CD14-positive monocyte (primary cell): ENCODE data around the gene STARD8. TPM values are rescaled to one million over a fixed set of nuclear protein-coding genes. Genes with fewer than 3 reads are reported as not detected.

Experiments
- DNase-seq, 3 donors: peaks; one replicate each; pipeline ENCODE4 v3.0.0-alpha.2; 2011 to 2022
- H2AFZ ChIP-seq: 2 replicates; pipeline ENCODE4 v1.6.0; 2012; ENCODE audit warnings: mild to moderate bottlenecking, low read depth, low read length, inconsistent platforms; ENCODE audit not compliant: insufficient read depth, poor library complexity, severe bottlenecking
- H3K27ac ChIP-seq, 2 donors: 1 replicate in 1 of 2; 2 replicates in 1 of 2; pipeline ENCODE4 v1.5.1; 2012 to 2013; ENCODE audit warnings: low read length in 2 of 2, control low read depth in 1 of 2, inconsistent platforms in 1 of 2, low read depth in 1 of 2, mild to moderate bottlenecking in 1 of 2
- H3K27me3 ChIP-seq, 2 donors: one replicate each; pipeline versions ENCODE4 v1.6.0 to v1.6.1; 2011 to 2013; ENCODE audit warnings: low read length in 2 of 2; ENCODE audit not compliant: control insufficient read depth in 2 of 2, insufficient read depth in 2 of 2
- H3K36me3 ChIP-seq, 2 donors: replicated peaks in 1 of 2; 1 replicate in 1 of 2; 2 replicates in 1 of 2; pipeline versions ENCODE4 v1.5.1 to v1.6.1; 2012 to 2013; ENCODE audit warnings: low read length in 2 of 2, control low read depth in 1 of 2, inconsistent platforms in 1 of 2, mild to moderate bottlenecking in 1 of 2; ENCODE audit not compliant: insufficient read depth in 2 of 2, control insufficient read depth in 1 of 2
- H3K4me1 ChIP-seq, 2 donors: 1 replicate in 1 of 2; 2 replicates in 1 of 2; pipeline versions ENCODE4 v1.5.1 to v1.6.1; 2012 to 2013; ENCODE audit warnings: low read length in 2 of 2, control low read depth in 1 of 2, inconsistent platforms in 1 of 2, mild to moderate bottlenecking in 1 of 2, moderate library complexity in 1 of 2; ENCODE audit not compliant: insufficient read depth in 2 of 2, control insufficient read depth in 1 of 2
- H3K4me2 ChIP-seq: replicated peaks from 2 replicates; pipeline ENCODE3; 2012; ENCODE audit warnings: low read length, moderate library complexity, mild to moderate bottlenecking; ENCODE audit not compliant: poor library complexity, severe bottlenecking; ENCODE audit errors: extremely low read depth
- H3K4me3 ChIP-seq, 3 experiments: fragments of 200-600 bp in 1 of 3; sonication (generic) in 1 of 3; replicated peaks in 1 of 3; 1 replicate in 2 of 3; 2 replicates in 1 of 3; pipeline ENCODE4 v1.5.1; 2011 to 2013; ENCODE audit warnings: low read length in 3 of 3, mild to moderate bottlenecking in 3 of 3, control low read depth in 2 of 3, low read depth in 2 of 3, inconsistent platforms in 1 of 3, moderate library complexity in 1 of 3
- H3K79me2 ChIP-seq: 2 replicates; pipeline ENCODE4 v1.6.0; 2012; ENCODE audit warnings: mild to moderate bottlenecking, control low read depth, inconsistent platforms, low read length, moderate library complexity; ENCODE audit not compliant: insufficient read depth
- H3K9ac ChIP-seq: 2 replicates; pipeline ENCODE4 v1.6.0; 2017; ENCODE audit warnings: low read length, mild to moderate bottlenecking; ENCODE audit not compliant: insufficient read depth, poor library complexity, severe bottlenecking
- H3K9me3 ChIP-seq, 2 donors: replicated peaks in 1 of 2; 1 replicate in 1 of 2; 2 replicates in 1 of 2; pipeline versions ENCODE4 v1.5.1 to v1.6.1; 2012 to 2013; ENCODE audit warnings: low read length in 2 of 2, control low read depth in 1 of 2; ENCODE audit not compliant: control insufficient read depth in 1 of 2, insufficient read depth in 1 of 2
- H4K20me1 ChIP-seq: 2 replicates; pipeline ENCODE4 v1.6.0; 2012; ENCODE audit warnings: mild to moderate bottlenecking, low read length, control low read depth, moderate library complexity; ENCODE audit not compliant: insufficient read depth
- H3K27ac Mint-ChIP-seq, 7 donors: one replicate each; pipeline ENCODE4 v1.8.0; 2020; ENCODE audit warnings: mild to moderate bottlenecking in 7 of 7, mixed read lengths in 7 of 7, moderate library complexity in 6 of 7, inconsistent platforms in 2 of 7
- H3K27me3 Mint-ChIP-seq, 3 donors: one replicate each; pipeline ENCODE4 v1.8.0; 2021 to 2022; ENCODE audit warnings: low read depth in 3 of 3, mild to moderate bottlenecking in 3 of 3, mixed read lengths in 3 of 3, moderate library complexity in 3 of 3, inconsistent platforms in 1 of 3
- H3K36me3 Mint-ChIP-seq, 2 donors: one replicate each; pipeline ENCODE4 v1.8.0; 2020; ENCODE audit warnings: mixed read lengths in 2 of 2, inconsistent platforms in 1 of 2, mild to moderate bottlenecking in 1 of 2
- H3K4me1 Mint-ChIP-seq: one replicate; pipeline ENCODE4 v1.8.0; 2020; ENCODE audit warnings: mild to moderate bottlenecking, mixed read lengths
- H3K4me3 Mint-ChIP-seq, 2 donors: one replicate each; pipeline ENCODE4 v1.8.0; 2020; ENCODE audit warnings: mild to moderate bottlenecking in 2 of 2, mixed read lengths in 2 of 2, moderate library complexity in 1 of 2
- H3K9me3 Mint-ChIP-seq, 7 donors: one replicate each; pipeline ENCODE4 v1.8.0; 2020 to 2022; ENCODE audit warnings: mixed read lengths in 7 of 7, mild to moderate bottlenecking in 6 of 7, moderate library complexity in 6 of 7, inconsistent platforms in 2 of 7
- CTCF ChIP-seq: fragments of 200-600 bp; IDR thresholded peaks from one replicate; pipeline ENCODE4 v1.8.0; 2022; ENCODE audit warnings: antibody characterized with exemption, mild to moderate bottlenecking
- WGBS: methylation state at CpG from one replicate; pipeline ENCODE4 v1.1.5; 2013; ENCODE audit warnings: missing lambda C conversion rate; ENCODE audit not compliant: insufficient coverage; 5-methylcytosine and 5-hydroxymethylcytosine counted together
- intact Hi-C, 2 donors: fragments of 100-400 bp; cut with micrococcal nuclease; formaldehyde crosslinking; loops; one replicate each; pipeline versions ENCODE4 v1.15.0 to v1.15.1; 2023
- polyA plus RNA-seq, 3 donors: library from polyadenylated mRNA; depleted of rRNA in 1 of 3; unstranded in 2 of 3; stranded (reverse) in 1 of 3; fragments of 300-500 nt in 2 of 3; fragments of >200 nt in 1 of 3; fragmentation: Illumina TruSeq in 2 of 3; gene quantifications; 1 replicate in 2 of 3; 2 replicates in 1 of 3; pipeline ENCODE4 v1.2.3, GENCODE V29; 2012 to 2021

STARD8 gene
- polyA plus RNA-seq, 3 donors = 1.2 to 4.1 (median 1.7) TPM

GRCh38 chrX:68650491-68650890 lies 3.0 kb downstream of the STARD8 start:
- H3K4me1 Mint-ChIP-seq = peaks cover 1% of the 10 kb centered on the region
- H4K20me1 ChIP-seq = no peaks in the 10 kb centered on the region
- H3K27ac ChIP-seq = no peak overlapping the region
- H3K36me3 ChIP-seq = no peaks in the 10 kb centered on the region
- no peaks in the 10 kb centered on the region for H3K4me1 ChIP-seq
- no peak overlapping the region for H3K27ac Mint-ChIP-seq
- no CpG with 5 or more reads among the region's 3 CpGs for WGBS
- no peak for DNase-seq
- no peak overlapping the region for H3K4me3 ChIP-seq
- no peak overlapping the region for H2AFZ ChIP-seq
- H3K79me2 ChIP-seq = no peaks in the 10 kb centered on the region
- no peak overlapping the region for H3K4me2 ChIP-seq
- TF ChIP-seq CTCF = no peak
- no peak overlapping the region for H3K4me3 Mint-ChIP-seq
- H3K36me3 Mint-ChIP-seq = no peaks in the 10 kb centered on the region
- no peaks in the 10 kb centered on the region for H3K9me3 ChIP-seq
- intact Hi-C loops = no loop called here
- peaks cover 13 to 28% (median 25%) of the 10 kb centered on the region in 3 donors for H3K27me3 Mint-ChIP-seq
- H3K27me3 ChIP-seq = peaks cover 0 to 26% of the 10 kb centered on the region in 2 donors
- peaks cover 0 to 2% (median 0%) of the 10 kb centered on the region in 7 donors for H3K9me3 Mint-ChIP-seq
- no peak overlapping the region for H3K9ac ChIP-seq

- Mint-ChIP-seq H3K36me3 (no peaks in the 10 kb centered on the region), H3K27ac (peak overlapping the region in 1 of 7 donors; percentile 37), H3K9me3 (peaks cover 0 to 2% (median 0%) of the 10 kb centered on the region in 7 donors), H3K27me3 (peaks cover 13 to 26% (median 25%) of the 10 kb centered on the region in 3 donors), H3K4me3 (no peak overlapping the region), H3K4me1 (peaks cover 1% of the 10 kb centered on the region)
- DNase-seq = no peak
- H3K4me3 ChIP-seq = no peak overlapping the region
- no peaks in the 10 kb centered on the region for H4K20me1 ChIP-seq
- H3K9ac ChIP-seq = no peak overlapping the region
- no peak overlapping the region for H2AFZ ChIP-seq
- no peak for TF ChIP-seq CTCF
- WGBS = 97% methylated on average over 5 of the region's 7 CpGs
- no peak overlapping the region for H3K27ac ChIP-seq
- intact Hi-C loops = no loop called here
- peaks cover 0 to 26% of the 10 kb centered on the region in 2 donors for H3K27me3 ChIP-seq
- no peaks in the 10 kb centered on the region for H3K9me3 ChIP-seq
- H3K36me3 ChIP-seq = no peaks in the 10 kb centered on the region
- no peaks in the 10 kb centered on the region for H3K79me2 ChIP-seq
- no peak overlapping the region for H3K4me2 ChIP-seq
- H3K4me1 ChIP-seq = no peaks in the 10 kb centered on the region
Observed at GRCh38 chrX:68651110-68651509, 3.6 kb downstream of the STARD8 start.
